ACC112 (cell line): Measurements from ENCODE around the gene IL20.

Experiments used
- H2AFZ ChIP-seq: fragments of 200-600 bp; sonication (generic); one replicate; pipeline ENCODE4 v1.6.0; 2017; ENCODE audit warnings: antibody characterized with exemption, low read length; ENCODE audit not compliant: unreplicated experiment
- H3K27ac ChIP-seq: fragments of 200-600 bp; sonication (generic); 2 replicates; pipeline ENCODE4 v1.5.1; 2014; ENCODE audit warnings: low read depth, mild to moderate bottlenecking, antibody characterized with exemption, low read length, moderate library complexity
- H3K27me3 ChIP-seq: fragments of 200-600 bp; sonication (generic); 2 replicates; pipeline ENCODE4 v1.6.1; 2014; ENCODE audit warnings: mild to moderate bottlenecking, antibody characterized with exemption, low read length, moderate library complexity, mixed read lengths; ENCODE audit not compliant: insufficient read depth
- H3K36me3 ChIP-seq: fragments of 200-600 bp; sonication (generic); 2 replicates; pipeline ENCODE4 v1.6.1; 2016; ENCODE audit warnings: mild to moderate bottlenecking, antibody characterized with exemption, low read length, moderate library complexity, mixed read lengths; ENCODE audit not compliant: insufficient read depth
- H3K4me1 ChIP-seq: fragments of 200-600 bp; sonication (generic); one replicate; pipeline ENCODE4 v1.6.1; 2016; ENCODE audit warnings: low read length, mixed read lengths; ENCODE audit not compliant: insufficient read depth, unreplicated experiment, control insufficient read depth
- H3K4me3 ChIP-seq: fragments of 200-600 bp; sonication (generic); 2 replicates; pipeline ENCODE4 v1.5.1; 2014; ENCODE audit warnings: mild to moderate bottlenecking, low read depth, low read length
- H3K79me2 ChIP-seq: fragments of 200-600 bp; sonication (generic); one replicate; pipeline ENCODE4 v1.6.0; 2016; ENCODE audit warnings: low read length; ENCODE audit not compliant: control insufficient read depth, unreplicated experiment, insufficient read depth

Gene IL20

DNA sequence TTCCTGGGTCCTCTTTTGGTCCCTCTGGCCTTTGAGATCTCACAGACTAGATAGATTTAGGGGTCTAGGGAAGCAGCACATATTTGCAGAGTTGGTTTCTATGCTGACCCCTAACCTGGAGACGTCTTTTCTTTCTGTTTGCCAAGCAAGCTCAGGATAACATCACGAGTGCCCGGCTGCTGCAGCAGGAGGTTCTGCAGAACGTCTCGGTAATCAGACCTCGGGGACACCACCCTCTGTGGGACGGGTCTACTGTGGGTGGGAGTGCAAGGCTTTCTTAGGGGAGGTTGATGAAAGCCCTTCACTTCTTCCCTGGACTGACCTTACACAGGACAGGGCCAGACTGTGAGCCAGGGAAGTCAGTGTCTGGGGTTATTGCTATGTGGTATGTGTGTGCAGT lies 34.7 kb downstream of the IL20 start:
- Histone ChIP-seq H3K27ac (no peak overlapping the region), H3K36me3 (no peaks in the 10 kb centered on the region), H3K79me2 (no peaks in the 10 kb centered on the region), H2AFZ (no peak overlapping the region), H3K27me3 (no peaks in the 10 kb centered on the region), H3K4me3 (no peak overlapping the region), H3K4me1 (peaks cover 67% of the 10 kb centered on the region)

GRCh38 chr1:206901944-206902343 lies 36.5 kb downstream of the IL20 start:
- Histone ChIP-seq H3K36me3 (no peaks in the 10 kb centered on the region), H3K27me3 (no peaks in the 10 kb centered on the region), H3K4me1 (peaks cover 57% of the 10 kb centered on the region), H3K4me3 (no peak overlapping the region), H2AFZ (no peak overlapping the region), H3K27ac (no peak overlapping the region), H3K79me2 (no peaks in the 10 kb centered on the region)

GRCh38 chr1:206902702-206903101 lies 37.3 kb downstream of the IL20 start:
- Histone ChIP-seq H3K27ac (no peak overlapping the region), H3K4me1 (peaks cover 50% of the 10 kb centered on the region), H3K36me3 (no peaks in the 10 kb centered on the region), H3K27me3 (no peaks in the 10 kb centered on the region), H3K4me3 (no peak overlapping the region), H3K79me2 (no peaks in the 10 kb centered on the region), H2AFZ (no peak overlapping the region)

DNA sequence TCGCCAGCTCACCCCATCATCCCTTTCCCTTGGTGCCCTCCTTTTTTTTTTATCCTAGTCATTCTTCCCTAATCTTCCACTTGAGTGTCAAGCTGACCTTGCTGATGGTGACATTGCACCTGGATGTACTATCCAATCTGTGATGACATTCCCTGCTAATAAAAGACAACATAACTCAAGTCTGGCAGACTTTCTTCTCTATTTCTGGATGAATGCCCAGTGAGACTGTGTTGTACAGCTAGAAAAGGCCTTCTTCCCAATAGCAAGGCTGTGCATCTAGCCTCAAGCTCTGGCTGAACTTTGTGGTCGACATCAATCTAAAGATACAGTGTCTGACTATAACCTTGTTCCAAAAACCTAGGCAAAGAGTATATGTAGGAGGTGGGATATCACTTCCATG lies 38.3 kb downstream of the IL20 start:
- Histone ChIP-seq H3K79me2 (no peaks in the 10 kb centered on the region), H3K27ac (no peak overlapping the region), H3K36me3 (no peaks in the 10 kb centered on the region)

DNA sequence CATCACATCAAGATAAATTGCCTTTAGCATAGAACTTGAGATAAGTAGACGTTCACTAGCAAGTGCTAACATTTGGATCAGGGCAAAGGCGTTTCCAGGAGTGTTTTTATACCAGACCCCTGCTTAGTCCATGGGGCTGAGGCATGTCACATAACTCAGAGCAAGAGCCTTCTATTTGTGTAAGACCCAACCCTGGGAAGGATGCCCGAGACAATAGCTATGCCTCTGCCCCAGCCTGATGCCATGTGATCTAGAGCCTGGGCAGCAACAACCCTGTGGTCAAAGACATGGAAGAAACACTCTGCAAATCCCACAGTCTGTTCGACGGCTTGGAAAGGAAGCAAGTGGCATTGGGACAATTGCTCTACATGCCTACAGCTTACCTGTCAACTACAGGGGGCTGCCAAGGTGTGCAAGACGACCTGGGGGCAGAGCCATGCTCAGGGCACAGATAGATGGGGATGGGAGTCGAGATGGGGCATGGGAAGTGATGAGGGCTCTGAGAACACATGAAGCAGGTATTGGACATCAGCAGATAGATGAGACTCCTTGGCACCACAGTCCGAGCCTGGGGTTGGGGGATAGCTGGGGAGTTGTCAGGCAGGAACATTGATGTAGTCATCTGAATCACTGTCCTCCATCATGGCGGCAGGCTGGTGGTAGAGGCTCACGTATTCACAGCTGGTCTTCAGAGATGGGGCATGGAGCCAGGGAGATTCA lies 39.2 kb downstream of the IL20 start:
- H3K4me3 ChIP-seq, result peak overlapping the region; percentile 1; the same call in 1 of the 2 replicates
- H3K79me2 ChIP-seq, result no peaks in the 10 kb centered on the region
- no peak overlapping the region for H2AFZ ChIP-seq
- peak overlapping the region; percentile 75; the same call in 1 of the 2 replicates for H3K27ac ChIP-seq
- peaks cover 9% of the 10 kb centered on the region for H3K27me3 ChIP-seq
- H3K4me1 ChIP-seq, result peaks cover 34% of the 10 kb centered on the region
- H3K36me3 ChIP-seq, result no peaks in the 10 kb centered on the region

More for the DNA sequence above, 38.3 kb downstream of the IL20 start:
- Histone ChIP-seq H3K4me1 (peaks cover 41% of the 10 kb centered on the region), H2AFZ (no peak overlapping the region), H3K4me3 (no peak overlapping the region), H3K27me3 (peaks cover 1% of the 10 kb centered on the region)

- no peaks in the 10 kb centered on the region for H3K36me3 ChIP-seq
- H3K4me1 ChIP-seq, result peaks cover 28% of the 10 kb centered on the region
- no peak overlapping the region; the same call in 1 of the 2 replicates for H3K4me3 ChIP-seq
- no peaks in the 10 kb centered on the region for H3K79me2 ChIP-seq
- peak overlapping the region; percentile 75 for H3K27ac ChIP-seq
- peak overlapping the region; percentile 62 for H2AFZ ChIP-seq
- peaks cover 19% of the 10 kb centered on the region for H3K27me3 ChIP-seq
Measured at GRCh38 chr1:206905295-206906164, 40.1 kb downstream of the IL20 start.

GRCh38 chr1:206907304-206907991 lies 42.0 kb downstream of the IL20 start:
- no peak overlapping the region for H2AFZ ChIP-seq
- H3K4me1 ChIP-seq, result peaks cover 28% of the 10 kb centered on the region
- no peaks in the 10 kb centered on the region for H3K36me3 ChIP-seq
- no peaks in the 10 kb centered on the region for H3K79me2 ChIP-seq
- H3K4me3 ChIP-seq, result no peak overlapping the region
- H3K27me3 ChIP-seq, result peaks cover 19% of the 10 kb centered on the region
- H3K27ac ChIP-seq, result no peak overlapping the region

DNA sequence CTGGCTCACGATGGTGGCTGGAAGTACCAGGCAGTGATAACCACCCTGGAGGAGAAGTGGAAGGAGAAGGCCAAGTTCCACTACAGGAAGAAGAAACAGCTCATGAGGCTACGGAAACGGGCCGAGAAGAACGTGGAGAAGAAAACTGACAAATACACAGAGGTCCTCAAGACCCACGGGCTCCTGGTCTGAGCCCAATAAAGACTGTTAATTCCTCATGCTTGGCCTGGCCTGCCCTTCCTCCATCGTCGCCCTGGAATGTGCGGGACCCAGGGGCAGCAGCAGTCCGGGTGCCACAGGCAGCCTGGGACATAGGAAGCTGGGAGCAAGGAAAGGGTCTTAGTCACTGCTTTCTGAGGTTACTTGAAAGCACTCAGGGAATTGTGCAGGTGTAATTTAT lies 42.6 kb downstream of the IL20 start:
- H3K36me3 ChIP-seq, result no peaks in the 10 kb centered on the region
- H3K27me3 ChIP-seq, result peaks cover 23% of the 10 kb centered on the region
- no peaks in the 10 kb centered on the region for H3K79me2 ChIP-seq
- no peak overlapping the region for H3K4me3 ChIP-seq
- H2AFZ ChIP-seq, result no peak overlapping the region
- peaks cover 28% of the 10 kb centered on the region for H3K4me1 ChIP-seq
- H3K27ac ChIP-seq, result no peak overlapping the region

- Histone ChIP-seq H3K4me1 (peaks cover 16% of the 10 kb centered on the region), H3K27me3 (peaks cover 34% of the 10 kb centered on the region), H3K27ac (no peak overlapping the region), H2AFZ (peak overlapping the region; percentile 24), H3K36me3 (no peaks in the 10 kb centered on the region), H3K79me2 (no peaks in the 10 kb centered on the region), H3K4me3 (peak overlapping the region; percentile 71)
Measured at GRCh38 chr1:206909161-206909882, 43.9 kb downstream of the IL20 start.

DNA sequence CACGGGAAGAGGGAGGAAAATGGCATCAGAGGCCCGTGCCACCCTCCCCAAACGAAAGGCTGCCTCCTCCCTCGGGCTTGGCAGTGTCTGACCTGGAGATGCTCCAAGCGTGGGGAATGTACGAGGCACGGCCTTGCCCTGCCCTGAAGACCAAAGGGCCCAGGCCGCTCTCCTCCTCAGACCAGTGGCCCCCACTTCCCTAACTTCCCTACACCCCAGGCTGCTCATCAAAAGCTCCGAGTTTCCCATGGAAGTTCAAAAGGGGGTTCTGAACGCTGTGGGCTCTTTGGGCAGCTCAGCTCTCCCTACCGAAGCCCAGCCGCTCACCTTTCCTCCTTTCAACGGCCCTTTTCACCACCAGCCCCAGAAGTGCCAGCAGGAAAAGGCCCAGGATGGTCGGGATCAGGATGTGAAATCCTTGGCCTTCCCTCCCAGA lies 44.5 kb downstream of the IL20 start:
- H3K27me3 ChIP-seq, result peaks cover 39% of the 10 kb centered on the region
- H3K27ac ChIP-seq, result no peak overlapping the region
- no peak overlapping the region for H2AFZ ChIP-seq
- H3K36me3 ChIP-seq, result no peaks in the 10 kb centered on the region
- H3K4me3 ChIP-seq, result peak overlapping the region; percentile 71
- H3K4me1 ChIP-seq, result peaks cover 10% of the 10 kb centered on the region
- H3K79me2 ChIP-seq, result no peaks in the 10 kb centered on the region
